ENCODE data around the gene RHOH.

GRCh38 chr4:40288566-40288965 is 91.7 kb downstream of the RHOH start:
- no peak for TF ChIP-seq CTCF (conservative IDR thresholded peaks at IDR 0.05 in 1 of 2, IDR thresholded peaks at IDR 0.05 in 1 of 2; ENCODE audit: extremely low read depth in 1 of 2, insufficient read depth in 1 of 2, low read depth in 1 of 2, low read length in 2 of 2)
- no peak for TF ChIP-seq EZH2 (IDR thresholded peaks at IDR 0.05; ENCODE audit: borderline replicate concordance, low read length)
